Measurements from ENCODE around the gene HDAC11.
"Not testable (repeated sequence)": the region's sequence is repeated elsewhere in the genome, so short reads cannot be mapped to it uniquely, and the experiment has no call there.

Gene HDAC11
- total RNA-seq: 2.1 to 12.0 (median 5.3) reads per million in 18 experiments

- DNase-seq: peak; percentile 98 to 99
These were observed at the start of gene HDAC11 for GRCh38 chr3:13479582-13480339. Gene HDAC11 (plus strand): TSS chr3:13480306. CDS start chr3:13480348, 42 bp downstream.

- not testable (repeated sequence) for DNase-seq
These were observed 49.7 kb upstream of the HDAC11 start for GRCh38 chr3:13430411-13430875.

- no peak for DNase-seq
These were observed 48.0 kb upstream of the HDAC11 start for GRCh38 chr3:13432093-13432492.

- DNase-seq: no peak
These were observed 46.2 kb upstream of the HDAC11 start for GRCh38 chr3:13433912-13434311.

GRCh38 chr3:13436213-13436612 is 43.9 kb upstream of the HDAC11 start:
- DNase-seq: not testable (repeated sequence)

- DNase-seq: no peak
These were observed 39.8 kb upstream of the HDAC11 start for GRCh38 chr3:13440204-13440817.

- DNase-seq: not testable (repeated sequence)
These were observed 37.2 kb upstream of the HDAC11 start for GRCh38 chr3:13442882-13443281.

GRCh38 chr3:13451301-13451673 is 28.8 kb upstream of the HDAC11 start:
- peak in 1 of 2 donors; percentile 18 for DNase-seq

GRCh38 chr3:13452490-13453335 is 27.4 kb upstream of the HDAC11 start:
- peak; percentile 59 to 70 for DNase-seq

- no peak for DNase-seq
These were observed 24.5 kb upstream of the HDAC11 start for GRCh38 chr3:13455644-13456043.

GRCh38 chr3:13457593-13457992 is 22.5 kb upstream of the HDAC11 start:
- no peak for DNase-seq

GRCh38 chr3:13459605-13460340 is 20.3 kb upstream of the HDAC11 start:
- DNase-seq: no peak

- no peak for DNase-seq
These were observed 19.8 kb upstream of the HDAC11 start for GRCh38 chr3:13460341-13460736.

GRCh38 chr3:13461169-13462124 is 18.7 kb upstream of the HDAC11 start:
- DNase-seq: peak; percentile 40 to 56

GRCh38 chr3:13462125-13462629 is 17.9 kb upstream of the HDAC11 start:
- no peak for DNase-seq

GRCh38 chr3:13462822-13463221 is 17.3 kb upstream of the HDAC11 start:
- no peak for DNase-seq

- no peak for DNase-seq
These were observed 16.3 kb upstream of the HDAC11 start for GRCh38 chr3:13463618-13464400.

- no peak for DNase-seq
These were observed 14.8 kb upstream of the HDAC11 start for GRCh38 chr3:13465236-13465873.

GRCh38 chr3:13466781-13467180 is 13.3 kb upstream of the HDAC11 start:
- DNase-seq: no peak

All from inflammatory macrophage (primary cell).